GM20000 (cell line): ENCODE measurements around the gene CPVL.

Experiments
- DNase-seq: peaks from one replicate; pipeline ENCODE4 v3.0.0; 2012; ENCODE audit warnings: low spot score
- CTCF ChIP-seq: IDR thresholded peaks from 2 replicates; pipeline ENCODE4 v1.5.1; 2012; ENCODE audit warnings: mild to moderate bottlenecking, control low read depth; ENCODE audit errors: extremely low read depth, missing control alignments

Gene CPVL

GRCh38 chr7:29090836-29091601, 55.3 kb downstream of the CPVL start:
- DNase-seq = peak; percentile 8
- TF ChIP-seq CTCF = no peak

GRCh38 chr7:29090151-29090805, 56.1 kb downstream of the CPVL start:
- DNase-seq = no peak

GRCh38 chr7:29087840-29088170, 58.5 kb downstream of the CPVL start:
- TF ChIP-seq CTCF = no peak
- no peak for DNase-seq

More at GRCh38 chr7:29090151-29090805, 56.1 kb downstream of the CPVL start:
- TF ChIP-seq CTCF = no peak

- DNase-seq = no peak
- no peak for TF ChIP-seq CTCF
These were observed 59.8 kb downstream of the CPVL start for GRCh38 chr7:29086545-29086944.

GRCh38 chr7:29084832-29085231, 61.5 kb downstream of the CPVL start:
- no peak for TF ChIP-seq CTCF
- peak; percentile 6 for DNase-seq

- TF ChIP-seq CTCF = no peak
These were observed 65.5 kb downstream of the CPVL start for GRCh38 chr7:29080803-29081202.

More at GRCh38 chr7:29080803-29081202, 65.5 kb downstream of the CPVL start:
- DNase-seq = no peak
